GM19468 (cell line): ENCODE results near the gene SELENOV.

ENCODE experiments used
- ATAC-seq: cut with Tn5 transposase; IDR thresholded peaks from one replicate; pipeline ENCODE4 v1.9.1; 2021; ENCODE audit warnings: mild to moderate bottlenecking, moderate library complexity, moderate number of reproducible peaks; ENCODE audit not compliant: unreplicated experiment; ENCODE audit errors: extremely low read depth

SELENOV gene

GRCh38 chr19:39492225-39492624 lies 22.7 kb upstream of the SELENOV start:
- no peak for ATAC-seq

- ATAC-seq, result no peak
These were observed 22.2 kb upstream of the SELENOV start for GRCh38 chr19:39492788-39493187.

- no peak for ATAC-seq
These were observed 20.3 kb upstream of the SELENOV start for GRCh38 chr19:39494661-39495060.

GRCh38 chr19:39496063-39496462 lies 18.9 kb upstream of the SELENOV start:
- ATAC-seq, result no peak

- no peak for ATAC-seq
These were observed 17.3 kb upstream of the SELENOV start for GRCh38 chr19:39497701-39497995.

- no peak for ATAC-seq
These were observed 16.7 kb upstream of the SELENOV start for GRCh38 chr19:39497996-39498797.

- ATAC-seq, result no peak
These were observed 15.9 kb upstream of the SELENOV start, which contains the start of gene DLL3 for GRCh38 chr19:39498798-39499642. Gene DLL3, plus strand, starts transcription at chr19:39498947. Its CDS starts 28 bp downstream, at chr19:39498975.

- no peak for ATAC-seq
These were observed 15.0 kb upstream of the SELENOV start for GRCh38 chr19:39499932-39500331.

- no peak for ATAC-seq
These were observed 14.4 kb upstream of the SELENOV start for GRCh38 chr19:39500543-39500942.

GRCh38 chr19:39501340-39501739 lies 13.6 kb upstream of the SELENOV start:
- no peak for ATAC-seq

- ATAC-seq, result no peak
These were observed 12.1 kb upstream of the SELENOV start for GRCh38 chr19:39502640-39503417.

- ATAC-seq, result no peak
These were observed 8.4 kb upstream of the SELENOV start for GRCh38 chr19:39506598-39506943.

GRCh38 chr19:39506944-39507714 lies 7.8 kb upstream of the SELENOV start:
- ATAC-seq, result no peak

- no peak for ATAC-seq
These were observed 7.1 kb upstream of the SELENOV start for GRCh38 chr19:39507715-39508364.

GRCh38 chr19:39508629-39509028 lies 6.3 kb upstream of the SELENOV start:
- no peak for ATAC-seq

- no peak for ATAC-seq
These were observed 5.7 kb upstream of the SELENOV start for GRCh38 chr19:39509233-39509632.

GRCh38 chr19:39512988-39513387 lies 2.0 kb upstream of the SELENOV start:
- no peak for ATAC-seq

GRCh38 chr19:39515551-39516191 lies 732 bp downstream of the SELENOV start:
- ATAC-seq, result no peak

- no peak for ATAC-seq
These were observed 1.3 kb downstream of the SELENOV start for GRCh38 chr19:39516270-39516669.
